ENCODE results near the gene HSPA8. TPM values are rescaled to one million over a fixed set of nuclear protein-coding genes. Genes with fewer than 3 reads are reported as not detected.

The HSPA8 gene
- total RNA-seq, 2 donors from 2014 or later: 754 to 806 TPM

GRCh38 chr11:123054301-123055065 is 7.5 kb downstream of the HSPA8 start:
- no peak for DNase-seq (ENCODE audit: low spot score)
- intact Hi-C loops (cut with DNase I): no loop called here

DNA sequence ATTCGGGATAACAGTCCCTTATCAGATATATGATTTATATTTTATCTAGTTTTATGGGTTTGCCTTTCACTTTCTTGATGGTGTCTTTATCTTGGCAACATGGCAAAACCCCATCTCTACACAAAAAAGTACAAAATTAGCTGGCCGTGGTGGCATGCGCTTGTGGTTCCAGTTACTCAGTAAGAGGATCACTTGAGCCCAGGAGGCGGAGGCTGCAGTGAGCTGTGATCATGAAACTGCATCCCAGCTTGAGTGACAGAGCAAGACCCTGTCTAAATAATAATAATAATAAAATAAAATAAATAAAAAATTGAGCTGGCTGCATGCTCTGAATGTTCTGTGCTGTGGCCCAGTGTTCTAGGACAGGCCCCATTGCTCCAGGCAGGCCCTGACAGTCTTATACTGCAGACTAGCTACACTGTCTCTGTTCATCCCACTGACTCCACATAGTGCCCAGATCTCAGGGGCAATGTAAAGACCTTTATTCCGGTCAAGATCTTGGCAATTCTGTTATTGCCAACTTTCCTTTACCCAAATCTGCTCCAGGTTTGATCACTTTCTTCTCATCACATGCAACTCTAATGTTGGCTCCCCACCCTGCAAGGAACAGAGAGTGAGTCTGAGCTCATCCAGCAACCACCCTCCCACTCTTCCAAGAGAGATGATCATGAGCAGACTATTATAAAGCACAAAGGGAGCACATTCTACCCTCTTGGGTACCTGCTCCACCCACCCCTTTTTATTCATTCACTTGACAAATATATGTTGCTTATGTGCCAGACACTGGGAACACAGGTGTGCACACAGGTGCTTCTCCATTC is 8.8 kb downstream of the HSPA8 start:
- intact Hi-C loops (cut with DNase I): no loop called here

DNA sequence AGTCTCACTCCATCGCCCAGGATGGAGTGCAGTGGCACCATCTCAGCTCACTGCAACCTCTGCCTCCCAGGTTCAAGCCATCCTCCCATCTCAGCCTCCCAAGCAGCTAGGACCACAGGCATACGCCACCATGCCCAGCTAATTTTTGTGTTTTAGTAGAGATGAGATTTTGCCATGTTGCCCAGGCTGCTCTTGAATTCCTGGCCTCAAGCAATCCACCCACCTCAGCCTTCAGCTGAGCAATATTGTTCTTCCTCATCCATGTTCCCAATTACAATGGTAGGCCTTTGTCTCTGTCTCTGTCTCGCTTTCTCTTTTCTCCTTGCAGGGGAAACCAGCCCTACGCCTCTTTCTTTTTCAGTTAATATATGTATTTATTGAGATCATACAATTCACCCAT is 10.3 kb downstream of the HSPA8 start:
- intact Hi-C loops (cut with DNase I): no loop called here

More for the DNA sequence above, 8.8 kb downstream of the HSPA8 start:
- DNase-seq (ENCODE audit: low spot score): no peak

GRCh38 chr11:123051146-123051545 is 10.8 kb downstream of the HSPA8 start:
- DNase-seq (ENCODE audit: low spot score): no peak
- intact Hi-C loops (cut with DNase I): no loop called here

More for the DNA sequence above, 10.3 kb downstream of the HSPA8 start:
- DNase-seq (ENCODE audit: low spot score): no peak

GRCh38 chr11:123047947-123048293 is 14.0 kb downstream of the HSPA8 start:
- intact Hi-C loops (cut with DNase I): no loop called here
- DNase-seq (ENCODE audit: low spot score): no peak

- DNase-seq (ENCODE audit: low spot score): no peak
- intact Hi-C loops (cut with DNase I): no loop called here
Measured at GRCh38 chr11:123047266-123047946, 14.5 kb downstream of the HSPA8 start.

DNA sequence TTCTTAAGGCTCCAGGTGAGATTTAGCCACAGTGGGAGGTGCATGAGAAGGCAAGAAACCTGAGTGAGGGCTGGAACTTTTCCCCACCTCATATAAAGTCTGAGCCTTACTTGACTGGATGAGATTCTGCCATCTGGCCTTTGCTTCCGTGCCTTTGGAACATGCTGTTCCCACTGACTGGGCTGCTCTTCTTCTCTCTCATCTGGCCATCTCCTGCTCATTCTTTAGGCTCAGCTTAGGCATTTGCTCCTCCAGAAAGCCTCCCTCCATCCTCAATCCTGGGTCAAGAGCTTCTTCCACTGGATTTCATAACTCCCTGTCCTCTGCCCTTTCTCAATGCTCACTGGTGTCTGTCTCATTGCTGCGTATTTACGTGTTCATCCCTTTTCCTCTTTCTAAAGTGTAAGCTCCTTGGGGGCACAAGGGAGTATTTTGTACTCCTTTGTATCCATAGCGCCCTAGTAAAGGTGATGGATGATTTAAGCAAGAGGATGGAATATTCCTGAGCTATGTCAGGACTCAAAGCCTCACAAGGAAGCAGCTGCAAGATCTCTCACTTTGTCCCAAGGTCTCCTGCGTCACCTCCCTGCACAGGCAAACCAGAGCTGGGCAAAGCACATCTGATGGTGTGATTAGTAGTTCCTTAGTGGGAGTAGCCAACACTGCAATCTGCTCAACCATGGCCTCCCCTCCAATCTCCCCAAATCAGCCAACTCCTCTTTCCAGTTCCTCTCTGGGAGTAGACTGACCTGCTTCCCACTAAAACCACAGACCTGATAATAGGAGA is 15.3 kb downstream of the HSPA8 start:
- intact Hi-C loops (cut with DNase I): no loop called here
- DNase-seq (ENCODE audit: low spot score): no peak

GRCh38 chr11:123045101-123045500 is 16.8 kb downstream of the HSPA8 start:
- intact Hi-C loops (cut with DNase I): no loop called here
- no peak for DNase-seq (ENCODE audit: low spot score)

GRCh38 chr11:123041185-123041584 is 20.8 kb downstream of the HSPA8 start:
- DNase-seq (ENCODE audit: low spot score): no peak
- intact Hi-C loops (cut with DNase I): no loop called here

DNA sequence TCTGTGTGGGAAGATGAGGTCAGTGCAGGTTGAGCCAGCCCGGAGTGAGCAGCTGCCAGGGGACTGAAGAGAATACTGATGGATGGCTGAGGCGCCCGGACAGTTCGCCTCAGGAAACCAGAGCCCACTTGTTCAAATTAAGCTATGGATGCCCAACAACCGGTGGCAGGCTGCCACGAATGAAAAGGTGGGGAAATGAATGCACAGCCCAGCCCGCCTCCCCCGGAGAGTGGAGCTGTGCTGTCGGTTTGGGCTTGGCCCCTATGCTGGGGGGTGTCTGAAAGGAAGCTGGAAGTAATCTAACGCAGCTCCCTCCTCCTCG is 21.9 kb downstream of the HSPA8 start:
- intact Hi-C loops (cut with DNase I): no loop called here

DNA sequence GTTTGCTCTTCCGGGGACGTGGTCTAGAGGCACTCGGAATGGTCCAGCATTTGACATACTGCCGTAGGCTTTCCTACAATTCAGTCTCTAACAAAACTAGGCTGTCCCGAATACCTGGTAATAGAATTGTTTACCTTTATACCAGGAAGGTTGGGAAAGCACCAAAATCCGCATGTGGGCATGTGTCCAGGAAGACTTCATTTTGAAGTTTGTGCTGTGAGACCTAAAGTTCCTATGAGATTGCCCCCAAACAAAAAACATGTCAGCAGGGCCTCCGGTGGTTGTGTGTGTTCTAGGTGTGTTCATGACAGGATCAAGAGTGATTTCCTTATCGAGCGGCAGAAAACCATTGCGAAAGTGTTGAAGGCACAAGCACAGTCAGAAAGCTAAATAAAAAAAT is 26.1 kb downstream of the HSPA8 start:
- intact Hi-C loops (cut with DNase I): no loop called here
- no peak for DNase-seq (ENCODE audit: low spot score)

More for the DNA sequence above, 21.9 kb downstream of the HSPA8 start:
- no peak for DNase-seq (ENCODE audit: low spot score)

DNA sequence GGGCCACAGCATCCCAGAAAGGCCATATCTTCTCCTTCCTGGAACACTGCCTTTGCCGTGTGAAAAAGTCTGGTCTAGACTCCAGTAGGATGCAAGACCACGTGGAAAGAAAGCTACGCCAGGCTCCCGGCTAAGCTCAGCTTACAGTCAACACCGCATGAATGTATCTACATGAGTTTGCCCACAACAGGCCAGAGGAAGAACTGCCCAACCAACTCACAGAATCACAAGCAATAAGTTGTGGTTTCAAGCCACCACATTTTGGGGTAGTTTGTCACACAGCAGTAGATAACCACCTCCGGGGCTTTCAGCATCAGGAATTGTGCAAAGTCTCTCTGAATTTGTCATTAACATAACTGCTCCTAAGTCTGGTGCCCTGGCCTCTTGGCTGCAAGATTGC is 27.3 kb downstream of the HSPA8 start:
- intact Hi-C loops (cut with DNase I): no loop called here
- no peak for DNase-seq (ENCODE audit: low spot score)

GRCh38 chr11:123033895-123034294 is 28.0 kb downstream of the HSPA8 start:
- no peak for DNase-seq (ENCODE audit: low spot score)
- intact Hi-C loops (cut with DNase I): no loop called here

DNA sequence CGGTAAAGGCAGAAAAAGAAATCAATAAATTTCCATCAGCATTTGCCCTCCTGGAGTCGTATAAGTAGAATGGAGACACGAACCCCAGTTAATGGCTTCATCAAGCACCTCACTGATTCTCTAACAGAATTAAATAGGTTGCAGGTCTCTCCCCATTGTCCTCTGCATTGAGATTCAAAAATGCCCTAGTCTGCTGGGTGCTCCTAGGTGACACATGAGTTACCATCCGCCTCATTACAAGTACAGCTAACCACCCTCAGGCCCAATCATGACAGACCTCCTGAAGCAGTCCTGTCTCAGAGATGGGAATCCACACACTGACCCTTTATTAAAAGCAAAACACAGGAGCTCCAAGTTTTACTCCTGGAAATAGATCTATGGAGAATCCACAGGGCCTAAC is 31.4 kb downstream of the HSPA8 start:
- DNase-seq (ENCODE audit: low spot score): no peak
- intact Hi-C loops (cut with DNase I): no loop called here

- intact Hi-C loops (cut with DNase I): loop anchor here in 1 of 2 donors (10.0 kb wide), 1 partner anchor 136 kb away; the partner anchor contains the start of gene JHY
Measured at GRCh38 chr11:123020968-123021367, 41.0 kb downstream of the HSPA8 start.

DNA sequence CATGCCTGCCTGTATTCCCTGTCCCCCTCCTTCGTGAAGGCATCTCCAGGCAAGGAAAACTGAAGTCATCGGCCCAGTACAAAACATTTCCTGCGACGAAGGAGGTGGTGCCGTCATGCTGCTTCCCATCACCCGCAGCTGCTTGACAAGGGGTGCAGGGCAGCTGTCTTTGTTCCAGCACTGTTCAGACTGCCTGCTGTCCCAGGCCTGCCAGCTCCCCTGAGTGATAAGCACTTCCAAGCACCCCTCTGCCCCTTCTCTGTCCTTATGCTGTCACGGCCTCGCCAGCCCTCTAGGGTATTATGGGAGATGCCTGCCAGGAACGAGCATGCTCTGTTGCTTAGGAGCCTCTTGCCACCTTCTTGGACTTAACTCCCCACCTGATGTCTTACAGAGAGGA is 43.2 kb downstream of the HSPA8 start:
- intact Hi-C loops (cut with DNase I): loop anchor here (10.0 kb wide), 2 partner anchors 154 to 1764 kb away; no protein-coding TSS in a partner anchor
- no peak for DNase-seq (ENCODE audit: low spot score)

More at GRCh38 chr11:123020968-123021367, 41.0 kb downstream of the HSPA8 start:
- no peak for DNase-seq (ENCODE audit: low spot score)

DNA sequence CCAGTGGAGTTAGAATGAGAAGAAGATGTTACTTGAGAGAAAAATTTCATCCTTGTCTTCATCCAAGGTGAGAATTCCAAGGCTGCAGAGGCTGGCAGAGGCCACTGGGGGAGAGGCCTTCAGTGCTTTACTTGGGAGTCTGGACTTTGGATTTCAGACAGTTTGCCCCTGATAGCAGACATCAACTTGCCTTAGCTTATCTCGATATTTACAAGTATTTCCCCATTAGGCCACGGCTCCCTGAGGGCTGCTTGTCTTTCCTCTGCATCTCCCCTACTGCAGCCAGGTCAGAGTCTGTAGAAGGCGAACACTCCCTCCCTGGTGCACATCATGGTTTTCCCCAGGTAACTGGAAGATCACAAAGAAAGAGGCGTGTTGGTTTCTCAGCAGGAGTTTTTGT is 50.4 kb downstream of the HSPA8 start:
- intact Hi-C loops (cut with DNase I): loop anchor here (10.0 kb wide), 2 partner anchors 147 to 1757 kb away; no protein-coding TSS in a partner anchor
- no peak for DNase-seq (ENCODE audit: low spot score)
